Stimulated activated CD4-positive, alpha-beta T cell treated with anti-CD3 and anti-CD28 coated beads, Interleukin-1b, Interleukin-23, amount 100 ng/mL, for 24 hours (primary cell): ENCODE results near the gene FRYL.
"Not testable (repeated sequence)": the region's sequence is repeated elsewhere in the genome, so short reads cannot be mapped to it uniquely, and the experiment has no call there.

Experiments used
- DNase-seq, 4 experiments: peaks; one replicate each; pipeline ENCODE4 v3.0.0-alpha.2; 2020; ENCODE audit warnings: low read depth in 4 of 4, low spot score in 1 of 4

FRYL gene

DNA sequence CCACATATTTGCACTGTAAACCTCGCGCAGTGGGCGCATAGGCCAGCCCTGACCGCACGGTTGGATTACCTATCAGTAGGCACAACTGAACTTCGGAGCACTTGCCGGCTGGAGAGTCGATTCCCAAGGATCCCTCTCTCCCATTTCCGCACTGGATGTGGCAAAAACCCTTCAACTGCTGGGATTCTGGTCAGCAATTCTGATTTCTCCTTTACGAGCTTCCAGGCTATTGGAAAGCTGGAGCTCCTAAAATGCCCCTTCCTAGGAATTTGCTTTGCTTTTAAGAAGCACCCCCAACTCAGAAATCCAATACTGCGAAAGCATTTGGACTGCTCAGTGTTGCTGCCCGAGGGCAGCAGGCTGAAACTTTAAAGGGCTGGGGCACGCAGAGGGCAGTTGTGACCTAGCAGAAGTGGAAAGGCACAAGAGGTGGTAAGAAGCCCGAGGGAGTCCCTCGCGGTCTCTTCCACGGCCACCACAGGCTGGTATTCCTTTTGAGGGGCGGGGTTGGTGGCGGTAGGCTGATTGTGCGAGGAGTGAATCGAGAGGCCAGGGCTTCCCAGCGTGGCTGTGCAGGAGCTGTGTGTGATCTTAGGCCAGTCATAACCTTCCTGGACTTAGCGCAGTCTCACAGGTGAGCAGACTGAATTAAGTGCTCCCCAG lies 288.4 kb downstream of the FRYL start:
- DNase-seq = no peak

DNA sequence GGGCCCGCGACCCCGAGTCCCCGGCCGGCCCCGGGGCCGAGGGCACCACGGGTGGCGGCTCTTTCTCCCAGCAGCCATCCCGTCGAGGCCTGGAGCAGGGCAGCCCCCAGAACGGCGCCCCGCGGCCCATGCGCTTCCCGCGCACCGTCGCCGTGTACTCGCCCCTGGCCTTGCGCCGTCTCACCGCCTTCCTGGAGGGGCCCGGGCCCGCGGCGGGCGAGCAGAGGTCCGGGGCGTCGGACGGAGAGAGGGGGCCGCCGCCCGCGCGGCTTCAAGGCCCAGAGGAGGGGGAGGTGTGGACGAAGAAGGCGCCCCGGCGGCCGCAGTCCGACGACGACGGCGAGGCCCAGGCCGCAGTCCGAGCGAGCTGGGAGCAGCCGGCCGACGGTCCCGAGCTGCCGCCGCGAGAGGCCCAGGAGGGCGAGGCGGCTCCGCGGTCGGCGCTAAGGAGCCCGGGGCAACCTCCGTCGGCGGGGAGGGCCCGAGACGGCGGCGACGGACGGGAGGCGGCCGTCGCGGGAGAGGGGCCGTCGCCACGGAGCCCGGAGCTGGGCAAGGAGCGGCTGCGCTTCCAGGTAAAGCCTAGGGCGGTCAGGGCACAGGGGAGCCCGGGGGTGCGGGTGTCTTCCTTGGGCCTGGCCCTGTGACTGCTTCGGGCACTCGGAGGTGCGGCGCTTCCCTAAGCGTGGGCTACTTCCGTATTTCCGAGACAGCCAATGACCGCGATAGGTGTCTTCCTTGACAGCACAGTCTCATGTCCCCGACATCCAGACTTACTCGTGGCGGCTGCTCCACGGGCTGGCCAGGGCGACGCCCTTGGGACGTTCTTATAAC lies 289.2 kb downstream of the FRYL start:
- no peak for DNase-seq

GRCh38 chr4:48490012-48490679 lies 289.9 kb downstream of the FRYL start, which contains the start of gene ZAR1:
Gene ZAR1, plus strand, starts transcription at chr4:48490252. Its CDS starts 40 bp downstream, at chr4:48490292.
- DNase-seq = no peak

DNA sequence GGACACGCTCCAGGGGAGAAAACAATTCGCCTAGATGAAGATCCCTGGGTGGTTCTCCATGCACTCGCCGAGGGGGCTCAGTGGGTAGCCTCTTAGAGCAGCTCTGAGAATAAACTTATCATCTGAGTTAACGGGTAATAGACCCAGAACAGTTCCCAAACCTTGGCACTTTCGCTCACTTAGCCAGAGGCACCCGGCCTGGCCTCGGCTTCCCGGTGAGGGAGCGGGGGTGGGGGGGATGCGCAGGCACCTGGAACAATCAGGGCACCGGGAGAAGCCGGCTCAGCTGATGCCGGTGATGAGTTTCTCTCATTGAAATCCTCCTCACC lies 290.4 kb downstream of the FRYL start:
- no peak for DNase-seq

DNA sequence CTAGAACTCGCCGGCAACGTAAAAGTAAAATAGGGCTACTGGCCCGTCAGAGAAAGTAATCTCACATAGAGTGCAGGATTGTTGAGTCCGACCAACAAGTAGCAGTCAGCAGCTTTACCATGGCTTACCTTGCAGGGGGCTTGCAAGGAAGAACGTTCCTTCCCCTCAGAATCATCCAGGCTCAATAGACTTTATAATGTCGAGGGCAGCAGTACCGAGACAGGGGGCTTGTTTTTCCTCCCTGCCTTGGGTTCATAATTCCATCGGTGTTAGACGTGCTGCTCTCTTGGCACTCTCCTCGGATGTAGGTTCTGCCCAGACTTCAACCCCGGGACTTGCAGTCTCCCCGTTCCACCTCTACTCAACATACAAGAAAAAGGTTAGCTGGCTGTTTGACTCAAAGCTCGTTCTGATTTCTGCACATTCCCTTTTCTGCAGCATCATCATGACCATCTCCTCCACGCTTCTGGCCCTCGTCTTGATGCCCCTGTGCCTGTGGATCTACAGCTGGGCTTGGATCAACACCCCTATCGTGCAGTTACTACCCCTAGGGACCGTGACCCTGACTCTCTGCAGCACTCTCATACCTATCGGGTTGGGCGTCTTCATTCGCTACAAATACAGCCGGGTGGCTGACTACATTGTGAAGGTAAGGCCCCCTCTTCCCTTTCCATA lies 295.4 kb downstream of the FRYL start:
- DNase-seq = no peak

GRCh38 chr4:48483777-48484493 lies 296.1 kb downstream of the FRYL start:
- DNase-seq = no peak

DNA sequence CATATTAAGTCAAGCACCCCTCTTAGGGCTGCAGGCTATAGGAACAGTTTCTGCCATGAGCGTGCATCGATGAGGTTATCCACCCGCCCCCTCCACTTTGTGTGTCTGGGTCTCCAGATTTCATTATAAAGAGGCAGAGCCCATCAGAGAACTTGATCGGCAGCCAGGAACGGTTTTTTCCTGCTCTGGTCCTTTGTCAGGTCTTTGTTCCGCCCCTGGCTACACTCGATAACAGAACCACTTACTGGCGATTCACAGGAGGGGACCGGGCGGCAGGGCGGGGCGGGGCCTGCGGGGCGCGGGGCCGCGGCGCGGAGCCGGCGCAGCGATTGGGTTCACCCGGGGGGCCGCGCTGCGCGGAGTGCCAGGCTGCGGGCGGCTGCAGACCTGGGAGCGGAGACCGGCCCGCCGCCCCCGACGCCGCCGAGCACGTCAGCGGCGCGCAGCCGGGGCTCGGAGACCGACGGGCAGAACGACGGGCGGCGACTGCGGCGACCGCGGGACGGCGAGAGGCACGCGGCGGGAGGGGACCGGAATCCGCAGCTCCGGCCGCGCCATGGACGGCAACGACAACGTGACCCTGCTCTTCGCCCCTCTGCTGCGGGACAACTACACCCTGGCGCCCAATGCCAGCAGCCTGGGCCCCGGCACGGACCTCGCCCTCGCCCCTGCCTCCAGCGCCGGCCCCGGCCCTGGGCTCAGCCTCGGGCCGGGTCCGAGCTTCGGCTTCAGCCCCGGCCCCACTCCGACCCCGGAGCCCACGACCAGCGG lies 296.9 kb downstream of the FRYL start, which contains the start of gene SLC10A4:
TSS of gene SLC10A4 (plus strand) at position 338 of the 771 bp plus-strand sequence. CDS start at position 557, 219 bp downstream.
- no peak for DNase-seq

- DNase-seq = no peak
Observed at GRCh38 chr4:48481581-48481980, 298.5 kb downstream of the FRYL start.

- no peak for DNase-seq
Observed at GRCh38 chr4:48478273-48478672, 301.8 kb downstream of the FRYL start.

DNA sequence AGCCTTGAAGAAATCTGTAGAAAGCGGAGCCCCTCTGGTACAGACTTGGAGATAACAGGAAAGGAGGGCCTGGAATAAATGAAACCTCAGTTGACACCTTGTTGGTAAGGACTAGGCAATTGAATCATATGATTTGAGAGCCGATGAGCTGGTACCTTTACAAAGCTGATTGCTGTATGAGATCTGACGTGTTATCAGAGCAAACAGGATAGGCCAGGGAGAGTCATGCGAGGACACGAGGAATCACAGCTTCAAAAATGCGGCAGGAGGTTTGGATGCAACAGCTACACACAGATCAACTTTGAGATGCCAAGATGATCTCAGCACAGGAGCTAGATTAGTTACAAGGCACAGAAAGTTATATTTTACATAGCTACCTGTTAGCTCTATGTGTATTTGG lies 304.3 kb downstream of the FRYL start:
- DNase-seq = no peak

DNA sequence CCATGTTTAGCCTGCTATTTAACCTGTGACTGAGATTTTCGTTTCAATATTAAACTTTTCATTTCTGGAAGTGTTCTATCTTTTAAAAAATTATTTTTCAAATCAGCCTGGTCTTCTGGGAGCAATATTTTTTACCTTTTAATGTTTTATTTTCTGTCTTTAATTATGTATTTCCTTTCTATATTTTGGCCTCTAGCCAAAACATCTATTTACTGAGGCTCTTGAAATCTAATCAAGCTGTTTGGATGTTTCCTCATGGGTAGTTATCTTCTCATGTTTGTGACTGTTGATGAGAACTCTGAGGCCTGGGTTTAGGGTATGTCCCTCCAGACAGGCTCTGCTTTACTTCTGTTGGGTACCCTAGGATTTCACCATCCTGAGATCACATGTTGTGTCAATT lies 307.3 kb downstream of the FRYL start:
- no peak for DNase-seq

GRCh38 chr4:48470570-48470969 lies 309.5 kb downstream of the FRYL start:
- no peak for DNase-seq

- DNase-seq = no peak
Observed at GRCh38 chr4:48470137-48470536, 309.9 kb downstream of the FRYL start.

- no peak for DNase-seq
Observed at GRCh38 chr4:48467891-48468290, 312.2 kb downstream of the FRYL start.

DNA sequence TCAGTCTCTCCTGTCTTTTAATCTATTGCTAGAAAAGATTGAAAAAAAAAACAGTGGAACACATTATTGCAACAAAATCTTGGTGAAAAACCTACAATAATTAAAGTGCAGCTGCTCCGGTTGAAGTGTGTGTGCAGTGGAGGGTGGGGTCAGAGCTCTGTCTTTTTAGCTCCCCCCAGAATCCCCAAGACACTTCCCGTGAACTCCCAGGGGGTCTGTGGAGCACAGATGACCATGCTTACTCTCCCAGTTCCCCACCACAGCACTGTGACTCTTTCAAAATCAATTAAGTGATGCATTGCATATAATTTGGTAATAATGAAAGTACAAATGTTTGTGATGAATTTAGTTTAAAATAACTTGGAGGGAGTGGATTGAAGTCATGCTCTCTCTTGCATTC lies 312.6 kb downstream of the FRYL start:
- no peak for DNase-seq

DNA sequence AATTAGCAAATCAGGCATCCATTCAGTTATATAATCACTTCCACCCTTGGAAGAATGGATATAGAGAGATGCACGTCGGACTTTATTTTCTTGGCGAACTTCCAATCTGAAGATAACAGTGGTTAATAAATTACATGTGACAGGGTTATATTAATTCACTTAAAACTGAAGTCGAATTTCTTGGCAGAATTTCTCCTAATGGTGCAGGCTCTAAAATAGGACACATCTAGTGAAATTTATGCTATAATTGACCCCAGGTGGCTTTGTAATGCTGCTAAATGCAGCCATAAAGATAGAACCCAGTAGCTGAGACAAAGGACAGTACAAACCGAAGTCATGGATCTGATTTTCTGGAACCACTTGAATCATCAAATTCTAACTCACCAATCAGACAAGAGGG lies 317.7 kb downstream of the FRYL start:
- DNase-seq = no peak

DNA sequence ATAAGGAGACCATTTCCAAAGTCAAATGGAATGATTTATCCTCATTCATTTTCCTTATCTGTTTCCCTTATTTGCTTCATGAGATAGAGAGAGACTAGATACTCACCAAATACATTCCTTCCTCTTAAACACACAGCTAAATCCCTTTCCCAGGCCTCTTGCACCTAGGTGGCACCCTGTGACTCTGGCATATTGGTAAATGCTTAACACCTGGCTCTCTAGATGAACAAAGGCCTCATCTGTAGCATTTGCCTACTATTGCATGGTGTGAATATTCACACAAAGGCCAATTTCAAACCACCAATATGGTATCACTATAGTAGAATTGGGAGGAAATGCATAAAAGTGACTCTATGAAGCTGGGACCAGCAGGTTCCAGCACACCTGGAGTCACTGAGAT lies 319.1 kb downstream of the FRYL start:
- DNase-seq = no peak

DNA sequence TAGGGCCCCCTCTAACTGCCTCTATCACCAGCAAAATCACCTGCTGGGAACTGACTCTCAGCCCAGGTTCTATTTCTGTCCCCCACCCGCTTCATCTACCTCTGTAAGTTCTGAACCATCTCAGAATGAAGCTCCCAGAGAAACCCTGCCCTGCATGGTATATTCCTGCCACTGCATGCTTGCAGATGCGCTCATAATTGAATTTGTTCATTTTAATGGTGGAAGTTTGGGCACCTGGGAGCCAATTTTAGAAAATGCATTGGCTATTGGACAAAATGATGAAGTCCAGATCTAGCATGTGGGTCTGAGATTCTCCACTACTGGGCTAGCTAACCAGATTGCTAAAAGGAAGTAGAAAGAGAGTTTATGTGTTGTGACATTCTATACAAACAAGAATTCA lies 325.5 kb downstream of the FRYL start:
- DNase-seq = no peak

DNA sequence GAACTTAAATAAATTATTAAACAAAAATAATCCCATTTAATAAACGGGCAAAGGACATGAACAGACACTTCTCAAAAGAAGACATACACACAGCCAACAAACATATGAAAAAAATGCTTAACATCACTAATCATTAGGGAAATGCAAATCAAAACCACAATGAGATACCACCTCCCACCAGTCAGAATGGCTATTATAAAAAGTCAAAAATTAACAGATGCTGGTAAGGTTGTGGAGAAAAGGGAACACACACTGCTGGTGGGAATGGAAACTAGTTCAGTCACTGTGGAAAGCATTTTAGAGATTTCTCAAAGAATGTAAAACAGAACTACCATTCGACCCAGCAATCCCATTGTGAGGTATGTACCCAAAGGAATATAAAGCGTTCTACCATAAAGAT lies 328.4 kb downstream of the FRYL start:
- not testable (repeated sequence) for DNase-seq

DNA sequence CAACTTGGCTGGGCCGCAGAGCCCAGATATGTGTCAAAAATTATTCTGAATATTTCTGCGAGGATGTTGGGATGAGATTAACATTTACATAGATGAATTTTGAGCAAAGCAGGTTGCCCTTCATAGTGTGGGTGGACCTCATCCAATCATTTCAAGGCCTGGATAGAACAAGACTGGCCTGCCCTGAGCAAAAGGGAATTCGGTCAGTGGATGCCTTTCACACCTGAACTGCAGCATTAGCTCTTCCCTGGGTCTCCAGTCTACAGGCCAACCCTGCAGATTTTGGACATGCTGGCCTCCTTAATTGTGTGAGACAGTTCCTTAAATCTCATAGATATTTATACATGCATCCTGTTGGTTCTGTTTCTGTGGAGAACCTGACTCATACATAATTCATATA lies 329.3 kb downstream of the FRYL start:
- no peak for DNase-seq
